Measurements from ENCODE around the gene PARD3. TPM values are rescaled to one million over a fixed set of nuclear protein-coding genes. Genes with fewer than 3 reads are reported as not detected.

Gene PARD3
- total RNA-seq, 3 donors from 2014 or later = 48.2 to 93.7 (median 60.6) TPM

DNA sequence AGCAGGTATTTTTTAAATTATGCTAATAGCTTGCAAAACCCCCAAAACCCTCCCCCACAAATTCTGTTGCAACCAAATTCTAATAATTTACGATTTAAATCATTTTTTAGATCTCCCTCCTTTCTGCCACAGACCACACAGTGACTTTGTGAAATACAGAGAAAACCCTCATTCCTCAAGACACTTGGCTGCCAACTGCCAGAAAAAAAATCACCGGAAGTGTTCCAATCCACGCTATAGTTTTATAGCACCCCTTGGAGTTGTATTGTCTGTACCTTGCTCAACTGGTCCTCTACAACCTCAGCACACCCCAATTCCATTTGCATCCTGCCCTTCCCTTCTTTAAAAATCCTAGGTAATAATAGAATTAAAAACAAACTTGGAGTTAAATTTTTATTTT, 560.1 kb downstream of the PARD3 start:
- H3K27me3 ChIP-seq = no peaks in the 10 kb centered on the region
- TF ChIP-seq POLR2AphosphoS5 (IDR thresholded peaks at IDR 0.05) = no peak
- TF ChIP-seq POLR2A (IDR thresholded peaks at IDR 0.05) = no peak
- TF ChIP-seq, protein P1, sequence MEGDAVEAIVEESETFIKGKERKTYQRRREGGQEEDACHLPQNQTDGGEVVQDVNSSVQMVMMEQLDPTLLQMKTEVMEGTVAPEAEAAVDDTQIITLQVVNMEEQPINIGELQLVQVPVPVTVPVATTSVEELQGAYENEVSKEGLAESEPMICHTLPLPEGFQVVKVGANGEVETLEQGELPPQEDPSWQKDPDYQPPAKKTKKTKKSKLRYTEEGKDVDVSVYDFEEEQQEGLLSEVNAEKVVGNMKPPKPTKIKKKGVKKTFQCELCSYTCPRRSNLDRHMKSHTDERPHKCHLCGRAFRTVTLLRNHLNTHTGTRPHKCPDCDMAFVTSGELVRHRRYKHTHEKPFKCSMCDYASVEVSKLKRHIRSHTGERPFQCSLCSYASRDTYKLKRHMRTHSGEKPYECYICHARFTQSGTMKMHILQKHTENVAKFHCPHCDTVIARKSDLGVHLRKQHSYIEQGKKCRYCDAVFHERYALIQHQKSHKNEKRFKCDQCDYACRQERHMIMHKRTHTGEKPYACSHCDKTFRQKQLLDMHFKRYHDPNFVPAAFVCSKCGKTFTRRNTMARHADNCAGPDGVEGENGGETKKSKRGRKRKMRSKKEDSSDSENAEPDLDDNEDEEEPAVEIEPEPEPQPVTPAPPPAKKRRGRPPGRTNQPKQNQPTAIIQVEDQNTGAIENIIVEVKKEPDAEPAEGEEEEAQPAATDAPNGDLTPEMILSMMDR (IDR thresholded peaks at IDR 0.05) = no peak
- DNase-seq (ENCODE audit: low spot score in 2 of 2) = no peak
- no peak overlapping the region for H3K27ac ChIP-seq
- H3K9me3 ChIP-seq = no peaks in the 10 kb centered on the region
- no peaks in the 10 kb centered on the region for H3K4me1 ChIP-seq
- no peak overlapping the region for H3K4me3 ChIP-seq
- intact Hi-C loops (cut with DNase I; ENCODE audit: low total_unique reads) = no loop called here
- peaks cover 4% of the 10 kb centered on the region for H3K36me3 ChIP-seq

DNA sequence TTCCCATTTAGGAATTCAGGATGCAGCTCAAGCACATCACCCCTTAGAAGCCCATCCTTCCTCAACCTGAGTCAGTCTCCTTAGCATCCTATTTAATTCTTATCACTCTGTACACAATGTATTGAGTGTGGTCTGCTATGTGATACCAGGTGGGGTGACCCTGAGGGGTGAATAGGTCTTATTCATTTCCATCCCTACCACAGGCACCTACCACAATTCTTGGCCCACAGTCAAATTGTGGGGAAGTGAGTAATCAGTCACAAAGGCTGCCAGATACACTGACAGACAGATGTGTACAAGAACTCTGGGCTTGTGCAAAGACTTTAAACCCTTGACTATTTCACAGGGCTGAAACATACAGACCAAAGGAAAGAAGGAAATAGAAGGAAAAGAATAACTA, 560.5 kb downstream of the PARD3 start:
- TF ChIP-seq POLR2A (IDR thresholded peaks at IDR 0.05) (no peak), POLR2AphosphoS5 (IDR thresholded peaks at IDR 0.05) (no peak)
- TF ChIP-seq, protein P1 (IDR thresholded peaks at IDR 0.05) = no peak
- Histone ChIP-seq H3K4me1 (no peaks in the 10 kb centered on the region), H3K9me3 (no peaks in the 10 kb centered on the region), H3K36me3 (peaks cover 4% of the 10 kb centered on the region), H3K27ac (no peak overlapping the region), H3K4me3 (no peak overlapping the region), H3K27me3 (no peaks in the 10 kb centered on the region)
- no peak for DNase-seq (ENCODE audit: low spot score in 2 of 2)
- intact Hi-C loops (cut with DNase I; ENCODE audit: low total_unique reads) = no loop called here

DNA sequence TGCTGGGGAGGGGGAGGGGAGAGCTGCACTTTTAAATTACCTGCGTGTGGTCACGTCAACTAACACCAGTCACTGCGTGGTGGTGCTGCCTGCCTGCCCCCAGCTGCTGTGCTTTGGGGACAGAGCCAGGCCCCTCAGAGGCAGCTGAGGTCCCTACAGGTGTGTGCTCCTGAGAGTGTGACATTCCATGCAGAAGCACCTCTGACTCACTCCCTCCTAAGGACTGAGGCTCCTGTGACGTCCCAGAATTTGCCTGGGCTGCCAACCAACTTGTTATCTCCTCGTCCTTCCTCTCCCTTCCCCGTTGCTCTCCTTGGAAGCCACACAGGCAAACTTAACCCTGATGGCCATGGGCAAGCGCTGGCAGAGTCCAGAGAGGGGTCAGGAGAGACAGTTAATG, 563.0 kb downstream of the PARD3 start:
- Histone ChIP-seq H3K9me3 (no peaks in the 10 kb centered on the region), H3K4me1 (no peaks in the 10 kb centered on the region), H3K27ac (no peak overlapping the region), H3K4me3 (no peak overlapping the region), H3K36me3 (peaks cover 4% of the 10 kb centered on the region), H3K27me3 (no peaks in the 10 kb centered on the region)
- no peak for DNase-seq (ENCODE audit: low spot score in 2 of 2)
- TF ChIP-seq, protein P1 (IDR thresholded peaks at IDR 0.05) = no peak
- no peak for TF ChIP-seq POLR2AphosphoS5 (IDR thresholded peaks at IDR 0.05)
- no peak for TF ChIP-seq POLR2A (IDR thresholded peaks at IDR 0.05)
- intact Hi-C loops (cut with DNase I; ENCODE audit: low total_unique reads) = no loop called here

DNA sequence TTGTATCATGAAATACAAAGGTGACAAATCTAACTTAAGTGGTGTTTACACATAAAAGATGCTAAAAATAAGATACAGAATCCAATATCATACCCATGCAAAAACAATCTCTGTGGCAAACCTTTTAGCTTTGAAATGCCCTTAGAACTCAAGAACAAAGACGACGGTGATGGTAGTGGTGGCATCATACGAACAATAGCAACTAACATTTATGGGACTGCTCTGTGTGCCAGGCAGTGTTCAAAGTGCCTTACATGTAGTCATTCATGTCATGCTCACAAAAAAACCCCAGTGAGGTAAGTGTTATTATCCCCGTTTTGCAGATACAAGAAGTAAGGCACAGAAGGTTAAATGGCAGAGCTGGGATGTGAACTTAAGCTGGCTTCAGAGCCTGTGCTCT, 563.9 kb downstream of the PARD3 start:
- no peak overlapping the region for H3K27ac ChIP-seq
- DNase-seq (ENCODE audit: low spot score in 2 of 2) = no peak
- H3K9me3 ChIP-seq = no peaks in the 10 kb centered on the region
- peaks cover 4% of the 10 kb centered on the region for H3K36me3 ChIP-seq
- H3K4me3 ChIP-seq = no peak overlapping the region
- no peaks in the 10 kb centered on the region for H3K4me1 ChIP-seq
- intact Hi-C loops (cut with DNase I; ENCODE audit: low total_unique reads) = no loop called here
- TF ChIP-seq, protein P1 (IDR thresholded peaks at IDR 0.05) = no peak
- no peak for TF ChIP-seq POLR2A (IDR thresholded peaks at IDR 0.05)
- no peak for TF ChIP-seq POLR2AphosphoS5 (IDR thresholded peaks at IDR 0.05)
- no peaks in the 10 kb centered on the region for H3K27me3 ChIP-seq

DNA sequence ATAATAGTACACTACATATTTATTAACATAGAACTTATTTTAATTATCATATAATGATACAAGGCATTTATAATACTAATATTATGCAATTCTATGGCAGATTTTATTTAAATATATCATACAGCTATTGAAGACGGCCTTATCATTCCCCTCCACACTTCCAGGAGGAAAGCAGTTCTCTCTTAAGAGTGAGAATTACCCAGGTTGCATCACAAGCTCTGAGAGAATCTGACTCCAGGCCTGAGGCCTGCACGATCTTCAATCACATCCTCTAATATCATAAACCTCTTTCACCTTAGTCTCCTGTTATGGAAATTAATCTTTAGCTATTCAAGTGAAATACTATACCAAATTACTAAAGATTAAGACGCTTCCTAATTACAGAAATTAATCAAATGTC, 564.4 kb downstream of the PARD3 start:
- H3K4me1 ChIP-seq = no peaks in the 10 kb centered on the region

More for the DNA sequence above, 564.4 kb downstream of the PARD3 start:
- intact Hi-C loops (cut with DNase I; ENCODE audit: low total_unique reads) = no loop called here
- Histone ChIP-seq H3K9me3 (no peaks in the 10 kb centered on the region), H3K36me3 (peaks cover 4% of the 10 kb centered on the region), H3K4me3 (no peak overlapping the region), H3K27ac (no peak overlapping the region), H3K27me3 (no peaks in the 10 kb centered on the region)
- TF ChIP-seq POLR2A (IDR thresholded peaks at IDR 0.05) = no peak
- TF ChIP-seq, protein P1 (IDR thresholded peaks at IDR 0.05) = no peak
- no peak for TF ChIP-seq POLR2AphosphoS5 (IDR thresholded peaks at IDR 0.05)
- no peak for DNase-seq (ENCODE audit: low spot score in 2 of 2)
